COLO668 (cell line): ENCODE measurements around the gene KREMEN2.
A peak's percentile ranks its signal among the peaks of the same experiment; 100 is the strongest.

Experiments
- DNase-seq: peaks from one replicate; lab custom pipeline; 2025; ENCODE audit not compliant: unreplicated experiment; lab: John Stamatoyannopoulos, UW

The KREMEN2 gene

DNA sequence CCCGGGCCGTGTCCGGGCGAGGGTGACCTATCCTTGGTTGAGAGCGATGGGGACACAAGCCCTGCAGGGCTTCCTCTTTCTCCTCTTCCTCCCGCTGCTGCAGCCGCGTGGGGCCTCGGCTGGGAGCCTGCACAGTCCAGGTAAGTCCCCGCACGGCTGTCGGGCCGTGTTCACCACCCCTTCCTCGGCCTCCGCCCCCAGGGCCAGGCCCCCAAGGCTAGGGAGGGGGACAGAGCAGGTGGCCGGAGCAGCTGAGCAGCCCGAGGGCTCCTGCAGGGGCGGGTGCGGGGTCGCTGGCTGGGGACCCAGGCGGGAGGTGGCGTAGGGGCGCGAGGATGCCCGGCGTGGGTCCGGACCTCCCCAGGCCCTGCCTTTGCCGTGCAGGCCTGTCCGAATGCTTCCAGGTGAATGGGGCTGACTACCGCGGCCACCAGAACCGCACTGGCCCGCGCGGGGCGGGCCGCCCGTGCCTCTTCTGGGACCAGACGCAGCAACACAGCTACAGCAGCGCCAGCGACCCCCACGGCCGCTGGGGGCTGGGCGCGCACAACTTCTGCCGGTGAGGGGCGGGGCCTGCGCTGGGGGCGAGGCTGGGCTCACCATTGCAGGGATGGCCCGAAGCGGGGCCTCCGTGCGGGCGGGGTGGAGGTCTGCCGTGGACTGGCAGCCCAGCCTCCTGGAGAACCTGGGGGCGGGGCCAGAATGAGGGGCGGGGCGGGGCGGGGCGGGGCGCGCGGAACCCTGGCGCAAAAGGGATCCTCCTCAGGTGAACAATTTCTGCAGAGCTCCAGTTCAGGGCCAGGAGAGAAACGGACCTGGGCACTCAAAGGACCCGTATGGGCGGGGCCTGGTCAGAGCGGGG, 631 bp downstream of the KREMEN2 start:
- peak; percentile 68 for DNase-seq

DNA sequence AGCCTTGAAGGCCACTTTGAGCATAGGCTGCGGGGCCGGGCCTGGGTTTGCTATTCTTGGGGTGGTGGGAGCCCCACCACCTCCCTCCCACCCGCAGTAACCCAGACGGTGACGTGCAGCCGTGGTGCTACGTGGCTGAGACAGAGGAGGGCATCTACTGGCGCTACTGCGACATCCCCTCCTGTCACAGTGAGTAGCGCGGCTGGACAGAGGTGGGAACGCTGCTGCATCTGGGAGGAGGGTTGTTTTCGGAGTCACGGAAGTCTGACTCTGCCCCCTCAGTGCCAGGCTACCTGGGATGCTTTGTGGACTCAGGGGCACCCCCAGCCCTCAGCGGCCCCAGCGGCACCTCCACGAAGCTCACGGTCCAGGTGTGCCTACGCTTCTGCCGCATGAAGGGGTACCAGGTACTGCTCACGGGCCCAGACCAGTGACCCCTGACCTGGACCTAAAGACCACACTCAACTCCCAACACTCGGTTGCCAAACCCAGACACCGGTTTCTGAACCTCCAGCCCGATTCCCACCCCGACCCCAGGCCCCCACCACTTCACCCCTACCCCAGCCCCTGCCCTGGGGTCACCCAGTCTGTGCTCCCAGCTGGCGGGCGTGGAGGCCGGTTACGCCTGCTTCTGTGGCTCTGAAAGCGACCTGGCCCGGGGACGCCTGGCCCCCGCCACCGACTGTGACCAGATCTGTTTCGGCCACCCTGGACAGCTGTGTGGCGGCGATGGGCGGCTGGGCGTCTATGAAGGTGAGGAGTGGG, 2.1 kb downstream of the KREMEN2 start:
- no peak for DNase-seq

DNA sequence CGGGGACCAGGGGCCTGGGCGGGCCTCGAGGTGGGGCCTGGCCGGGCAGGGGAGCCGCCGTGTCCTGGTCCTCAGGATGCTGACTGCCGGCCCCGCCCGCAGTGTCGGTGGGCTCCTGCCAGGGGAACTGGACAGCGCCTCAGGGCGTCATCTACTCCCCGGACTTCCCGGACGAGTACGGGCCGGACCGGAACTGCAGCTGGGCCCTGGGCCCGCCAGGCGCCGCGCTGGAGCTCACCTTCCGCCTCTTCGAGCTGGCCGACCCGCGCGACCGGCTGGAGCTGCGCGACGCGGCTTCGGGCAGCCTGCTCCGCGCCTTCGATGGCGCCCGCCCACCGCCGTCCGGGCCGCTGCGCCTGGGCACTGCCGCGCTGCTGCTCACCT, 2.7 kb downstream of the KREMEN2 start:
- DNase-seq, result peak; percentile 48

DNA sequence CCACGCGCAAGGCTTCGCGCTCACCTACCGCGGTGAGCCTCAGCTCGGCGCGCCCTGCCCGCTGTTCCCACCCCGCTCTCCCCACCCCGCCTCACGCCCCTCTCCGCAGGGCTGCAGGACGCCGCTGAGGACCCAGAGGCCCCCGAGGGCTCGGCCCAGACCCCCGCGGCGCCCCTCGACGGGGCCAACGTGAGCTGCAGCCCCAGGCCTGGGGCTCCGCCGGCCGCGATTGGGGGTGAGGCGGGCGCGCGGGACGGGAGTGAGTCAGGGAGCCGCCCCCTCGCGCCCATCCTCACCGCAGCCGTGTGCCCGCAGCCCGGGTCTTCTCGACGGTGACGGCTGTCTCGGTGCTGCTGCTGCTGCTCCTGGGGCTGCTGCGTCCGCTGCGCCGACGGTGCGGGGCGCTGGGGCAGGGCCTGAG, 3.1 kb downstream of the KREMEN2 start:
- no peak for DNase-seq

DNA sequence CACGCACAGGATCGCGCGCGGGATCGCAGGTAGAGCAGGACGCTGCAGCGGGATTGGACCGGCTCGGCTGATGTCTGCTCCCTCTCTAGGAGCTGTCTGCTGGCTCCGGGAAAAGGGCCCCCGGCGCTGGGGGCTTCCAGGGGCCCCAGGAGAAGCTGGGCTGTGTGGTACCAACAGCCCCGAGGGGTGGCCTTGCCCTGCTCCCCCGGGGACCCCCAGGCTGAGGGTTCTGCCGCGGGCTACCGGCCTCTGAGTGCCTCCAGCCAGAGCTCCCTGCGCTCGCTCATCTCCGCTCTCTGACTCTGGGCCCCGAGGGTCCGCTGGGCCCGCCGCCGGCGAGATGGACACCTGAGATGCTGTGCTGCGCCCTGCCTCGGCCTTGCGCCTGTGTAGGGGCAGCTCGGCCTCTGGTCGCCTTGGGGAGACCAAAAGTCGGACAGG, 3.7 kb downstream of the KREMEN2 start:
- DNase-seq, result no peak

DNA sequence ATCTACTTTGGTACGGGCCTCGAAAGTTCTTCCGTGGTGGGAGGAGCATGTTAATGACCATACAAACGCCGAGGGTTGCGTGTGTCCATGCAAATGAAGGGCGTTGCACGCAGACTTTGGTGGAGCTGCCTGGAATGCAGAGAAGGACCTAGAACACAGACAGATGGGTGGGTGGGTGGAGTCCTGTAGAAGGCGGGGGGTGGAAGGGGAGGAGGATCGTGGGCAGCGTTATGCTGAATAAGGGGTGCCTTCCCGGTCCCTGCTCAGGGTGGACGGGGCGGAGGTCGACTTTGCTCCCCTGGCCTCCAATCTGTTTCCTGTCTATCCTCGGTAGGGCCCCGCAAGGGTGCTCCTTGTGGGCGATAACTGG, 4.3 kb downstream of the KREMEN2 start:
- peak; percentile 71 for DNase-seq

DNA sequence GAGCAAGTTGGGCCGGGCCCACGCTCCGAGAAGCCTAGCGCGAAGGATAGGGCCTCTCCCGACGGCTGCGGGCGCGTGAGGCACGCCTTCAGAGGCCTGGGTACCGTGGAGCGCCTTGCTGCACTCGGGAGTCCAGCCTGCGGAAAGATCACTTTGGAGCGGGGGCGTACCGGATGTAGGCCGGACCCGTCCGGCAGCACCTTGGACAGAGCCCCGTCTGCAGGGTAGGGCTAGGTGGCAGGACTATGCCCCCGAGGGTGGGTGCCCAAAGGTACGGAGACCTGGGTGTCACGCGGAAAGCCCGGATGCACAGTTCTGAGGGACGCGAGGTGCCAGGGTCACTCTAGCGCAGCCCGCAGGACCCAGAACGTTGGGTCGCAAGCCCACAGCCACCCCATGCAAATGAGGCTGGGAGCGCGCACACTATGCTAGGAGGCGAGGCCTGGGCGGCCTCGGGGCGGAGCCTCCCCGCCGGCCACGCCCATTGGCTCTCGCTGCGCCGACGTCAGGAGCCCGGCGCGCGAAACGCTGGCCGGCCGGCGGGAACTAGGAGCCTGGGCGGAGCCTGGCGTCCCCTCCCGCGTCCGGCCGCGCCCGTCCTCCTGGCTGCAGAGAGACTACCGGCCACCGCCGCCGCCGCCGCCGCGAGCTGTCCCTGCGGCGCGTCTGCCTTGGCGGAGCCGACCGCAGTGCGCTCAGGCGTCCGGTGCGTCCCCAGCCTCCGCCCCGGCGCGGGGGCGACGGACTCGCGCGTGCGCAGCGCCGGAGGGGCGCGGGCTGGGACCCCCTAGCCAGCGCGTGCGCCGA, 4.9 kb downstream of the KREMEN2 start, which contains the start of gene PAQR4:
Gene PAQR4 (plus strand): TSS at position 611 of the 807 bp plus-strand sequence. CDS start 327 bp downstream, outside the sequence.
- DNase-seq, result peak; percentile 94

DNA sequence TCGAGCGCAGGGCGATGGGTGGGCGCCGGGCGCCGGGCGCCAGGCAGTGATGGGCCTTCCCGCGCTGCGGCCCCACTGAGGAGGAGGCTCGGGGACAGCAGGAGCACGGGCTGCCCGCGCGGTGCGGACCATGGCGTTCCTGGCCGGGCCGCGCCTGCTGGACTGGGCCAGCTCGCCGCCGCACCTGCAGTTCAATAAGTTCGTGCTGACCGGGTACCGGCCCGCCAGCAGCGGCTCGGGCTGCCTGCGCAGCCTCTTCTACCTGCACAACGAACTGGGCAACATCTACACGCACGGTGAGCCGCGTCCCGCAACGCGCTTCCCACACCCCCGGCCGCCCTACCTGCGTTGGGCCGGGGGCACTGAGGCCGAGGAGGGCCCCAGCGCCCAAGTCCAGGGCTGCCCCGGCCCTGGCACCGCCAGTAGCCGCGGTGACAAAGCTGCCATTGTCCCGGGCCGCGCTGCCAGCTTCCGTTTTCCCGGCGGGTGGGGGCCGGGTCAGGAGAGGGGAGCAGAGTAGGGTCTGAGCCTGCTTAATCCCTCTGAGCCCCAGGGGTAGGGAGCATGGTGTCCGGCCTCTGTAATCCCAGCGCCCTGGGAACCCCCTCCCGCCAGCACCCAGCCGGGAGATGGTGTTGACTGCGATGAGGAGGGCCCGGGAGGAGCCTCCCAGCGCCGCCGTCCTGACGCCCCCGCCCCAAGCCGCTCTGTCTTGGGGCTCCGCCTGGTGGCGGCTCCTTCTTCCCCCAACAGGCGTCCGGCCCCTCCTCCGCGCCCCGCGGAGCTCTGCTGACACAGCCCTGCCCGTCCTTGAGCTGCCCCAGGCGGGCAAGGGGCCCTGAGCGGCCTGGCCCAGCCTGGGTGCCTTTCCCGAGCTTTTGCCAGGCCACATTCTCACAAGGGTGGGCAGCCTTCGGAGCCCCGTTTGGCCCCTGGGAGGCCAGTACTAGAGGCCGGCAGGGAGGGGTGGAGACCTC, 5.8 kb downstream of the KREMEN2 start:
- peak; percentile 83 for DNase-seq

DNA sequence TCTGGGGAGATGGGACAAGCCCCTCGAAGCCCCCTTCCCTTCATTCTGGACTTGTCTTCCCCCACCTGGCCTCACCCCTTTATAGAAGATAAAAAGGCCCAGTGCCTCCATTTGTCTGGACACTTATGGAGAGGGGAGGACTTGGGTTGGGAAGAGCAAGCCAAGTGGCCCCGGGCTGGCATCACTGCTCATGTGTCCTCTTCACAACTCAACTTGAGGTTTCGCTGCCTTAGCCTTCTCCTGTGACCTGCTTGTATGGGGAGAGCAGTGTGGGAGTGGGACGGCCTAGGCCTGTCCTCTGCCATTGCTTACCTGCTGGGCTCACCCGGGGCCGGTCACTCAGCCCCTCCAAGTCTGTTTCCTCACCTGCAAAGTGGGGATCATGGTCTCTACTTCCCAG, 6.5 kb downstream of the KREMEN2 start:
- no peak for DNase-seq

DNA sequence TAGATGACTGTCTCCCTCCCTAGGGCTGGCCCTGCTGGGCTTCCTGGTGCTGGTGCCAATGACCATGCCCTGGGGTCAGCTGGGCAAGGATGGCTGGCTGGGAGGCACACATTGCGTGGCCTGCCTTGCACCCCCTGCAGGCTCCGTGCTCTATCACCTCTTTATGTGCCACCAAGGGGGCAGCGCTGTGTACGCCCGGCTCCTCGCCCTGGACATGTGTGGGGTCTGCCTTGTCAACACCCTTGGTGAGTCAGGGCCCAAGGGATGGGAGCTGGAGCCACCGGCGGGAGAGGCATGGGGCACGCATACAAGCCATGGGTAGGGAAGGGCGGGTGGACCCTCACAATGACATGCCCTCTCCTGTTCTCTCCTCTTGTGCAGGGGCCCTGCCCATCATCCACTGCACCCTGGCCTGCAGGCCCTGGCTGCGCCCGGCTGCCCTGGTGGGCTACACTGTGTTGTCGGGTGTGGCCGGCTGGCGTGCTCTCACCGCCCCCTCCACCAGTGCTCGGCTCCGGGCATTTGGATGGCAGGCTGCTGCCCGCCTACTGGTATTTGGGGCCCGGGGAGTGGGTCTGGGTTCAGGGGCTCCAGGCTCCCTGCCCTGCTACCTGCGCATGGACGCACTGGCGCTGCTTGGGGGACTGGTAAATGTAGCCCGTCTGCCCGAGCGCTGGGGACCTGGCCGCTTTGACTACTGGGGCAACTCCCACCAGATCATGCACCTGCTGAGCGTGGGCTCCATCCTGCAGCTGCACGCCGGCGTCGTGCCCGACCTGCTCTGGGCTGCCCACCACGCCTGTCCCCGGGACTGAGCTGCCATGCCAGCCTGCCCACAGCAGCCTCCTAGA, 7.3 kb downstream of the KREMEN2 start:
- no peak for DNase-seq

DNA sequence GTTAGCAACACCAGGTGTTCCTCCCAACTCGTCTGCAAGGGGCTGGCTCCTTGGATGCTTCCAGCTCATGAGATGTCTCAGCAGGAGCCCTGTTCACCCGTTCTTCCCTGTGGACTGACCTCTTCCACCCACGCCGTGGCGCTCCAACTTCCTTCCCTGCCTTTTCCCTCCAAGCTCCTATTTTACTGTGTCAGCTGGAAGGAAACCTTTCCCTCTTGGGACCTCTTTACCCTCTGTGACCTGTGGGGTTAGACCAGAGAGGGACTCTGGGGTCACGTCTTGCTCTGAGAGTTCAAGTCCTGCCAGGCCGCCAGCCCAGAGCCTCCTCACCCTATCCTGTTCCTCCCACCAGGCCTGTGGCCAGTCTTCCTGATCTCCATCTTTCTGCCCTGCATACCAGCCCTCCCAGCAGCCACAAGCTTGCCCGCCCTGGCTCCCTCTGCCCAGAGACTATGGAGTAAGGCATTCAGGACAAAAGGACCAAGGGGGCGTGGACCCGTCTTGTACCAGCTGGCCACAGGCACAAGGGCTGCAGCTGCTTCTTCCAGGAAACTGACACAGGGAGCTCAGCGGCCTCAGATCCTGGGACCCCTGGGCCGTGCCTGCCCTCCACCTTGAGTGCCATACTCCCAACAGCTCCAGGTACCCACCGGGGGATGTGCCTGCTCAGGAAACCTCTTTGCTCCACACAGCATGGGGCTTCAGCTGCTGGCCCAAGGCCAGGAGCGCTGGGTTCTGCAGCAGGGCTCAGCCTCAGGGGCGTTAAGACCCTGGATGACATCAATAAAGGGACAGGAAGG, 8.1 kb downstream of the KREMEN2 start:
- no peak for DNase-seq

DNA sequence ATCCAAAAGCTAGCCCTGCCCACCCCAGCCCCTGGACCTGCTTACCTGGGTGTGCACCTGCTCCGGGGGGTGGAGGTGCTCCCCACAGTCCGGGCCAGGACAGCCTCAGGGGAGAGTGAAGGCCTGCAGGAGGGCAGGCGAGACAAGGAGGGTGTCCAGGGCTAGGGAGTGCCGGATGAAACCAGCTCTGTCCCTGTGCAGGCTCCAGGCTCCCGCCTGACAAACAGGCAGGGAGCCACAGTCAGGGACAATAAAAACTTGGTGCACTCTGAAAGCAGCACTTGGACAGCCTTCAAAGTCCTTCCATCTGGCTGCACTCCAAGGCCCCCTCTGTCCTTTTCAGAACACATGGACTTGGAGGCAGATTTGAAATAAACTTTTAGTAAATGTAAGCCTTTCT, 9.0 kb downstream of the KREMEN2 start:
- no peak for DNase-seq

DNA sequence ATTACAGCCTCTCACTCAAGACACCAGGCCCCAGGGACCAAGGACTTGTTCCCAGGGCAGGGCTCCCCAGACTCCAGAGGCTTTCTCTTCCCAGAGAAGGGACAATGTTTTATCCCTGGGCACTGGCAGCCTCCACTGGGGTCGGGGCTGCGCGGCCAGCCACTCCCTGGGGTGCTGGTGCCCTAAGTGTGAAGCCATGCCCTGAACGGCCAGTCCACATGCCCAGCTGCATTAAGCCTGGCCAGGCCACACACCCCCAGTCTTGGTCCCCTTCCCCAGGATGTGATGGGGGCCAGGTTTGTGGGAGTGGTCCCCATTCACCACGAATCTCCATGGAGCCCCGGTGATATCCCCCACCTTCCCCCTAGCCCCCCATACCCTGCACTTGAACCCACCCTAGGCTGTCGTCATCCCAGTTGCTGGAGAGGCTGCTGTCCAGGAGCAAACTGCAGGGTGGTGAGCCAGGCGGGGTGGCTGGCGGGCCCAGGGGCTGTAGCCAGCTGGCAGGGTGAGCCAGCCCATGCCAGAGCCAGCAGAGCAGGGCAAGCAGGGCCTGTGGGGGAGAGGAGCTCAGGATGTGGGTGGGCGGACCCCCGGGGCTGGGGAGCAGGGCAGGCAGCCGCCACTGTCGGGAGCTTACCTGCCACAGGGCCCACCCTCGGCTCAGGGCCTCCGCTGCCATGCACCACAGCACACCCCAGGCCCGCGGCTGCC, 9.7 kb downstream of the KREMEN2 start:
- DNase-seq, result no peak

DNA sequence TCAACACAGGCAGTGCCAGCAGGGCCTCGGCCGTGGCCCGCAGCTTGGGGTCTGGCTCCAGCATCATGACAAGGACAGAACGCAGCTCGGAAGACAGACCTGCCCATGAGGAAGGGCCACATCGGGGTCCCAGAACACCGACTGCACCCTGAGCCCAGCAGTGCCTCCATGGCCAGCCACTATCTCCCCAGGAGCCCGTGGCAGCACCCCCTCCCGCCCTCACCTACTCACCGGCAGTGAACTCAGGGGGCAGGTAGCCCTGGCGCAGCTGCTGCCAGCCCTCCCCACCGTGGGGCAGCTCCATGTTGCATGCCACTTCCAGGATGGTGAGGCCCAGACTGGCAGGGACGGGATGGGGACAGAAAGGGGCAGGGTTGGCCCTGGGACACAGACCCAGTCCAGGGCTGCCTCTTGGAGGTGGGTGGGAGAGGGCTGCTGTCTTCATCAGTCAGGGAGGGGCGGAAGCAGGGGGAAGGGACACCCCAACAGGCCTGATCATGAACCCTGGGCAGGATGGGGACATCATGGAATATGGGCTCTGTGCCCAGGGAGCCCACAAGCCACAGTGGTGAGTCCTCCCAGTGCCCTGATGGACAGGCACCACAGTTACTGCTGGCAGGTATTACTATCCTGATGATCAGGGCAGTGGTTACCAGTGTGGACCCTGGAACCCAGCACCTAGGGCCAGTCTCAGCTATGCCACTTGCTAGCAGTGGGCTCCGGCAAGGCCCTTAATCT, 10.4 kb downstream of the KREMEN2 start:
- no peak for DNase-seq

DNA sequence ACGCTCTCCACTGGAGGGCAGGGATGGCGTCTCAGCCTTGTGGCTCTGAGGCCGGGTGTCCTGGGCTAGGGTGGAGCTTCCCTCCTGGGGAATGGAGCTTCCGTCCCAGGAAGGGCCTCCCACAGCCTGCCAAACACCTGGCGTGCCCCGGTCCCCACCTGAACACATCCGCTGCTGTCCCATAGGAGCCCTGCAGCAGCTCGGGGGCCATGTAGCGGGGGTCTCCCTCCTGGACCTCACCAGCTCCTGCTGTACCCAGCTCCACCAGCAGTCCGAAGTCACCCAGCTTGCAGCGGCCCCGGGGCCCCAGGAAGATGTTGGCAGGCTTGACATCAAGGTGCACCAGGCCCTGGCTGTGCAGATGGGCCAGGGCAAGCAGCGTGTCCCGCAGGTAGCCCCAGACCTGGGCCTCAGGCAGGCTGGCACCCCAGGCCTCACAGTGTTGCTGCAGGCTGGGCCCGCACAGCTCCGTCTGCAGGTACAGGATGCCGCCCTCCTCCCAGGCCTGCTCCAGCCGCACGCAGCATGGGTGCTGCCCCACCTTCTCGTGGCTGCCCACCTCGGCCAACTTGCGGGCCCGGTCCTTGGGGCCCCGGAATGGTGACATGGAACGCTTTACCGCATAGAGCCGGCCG, 11.2 kb downstream of the KREMEN2 start:
- DNase-seq, result no peak

DNA sequence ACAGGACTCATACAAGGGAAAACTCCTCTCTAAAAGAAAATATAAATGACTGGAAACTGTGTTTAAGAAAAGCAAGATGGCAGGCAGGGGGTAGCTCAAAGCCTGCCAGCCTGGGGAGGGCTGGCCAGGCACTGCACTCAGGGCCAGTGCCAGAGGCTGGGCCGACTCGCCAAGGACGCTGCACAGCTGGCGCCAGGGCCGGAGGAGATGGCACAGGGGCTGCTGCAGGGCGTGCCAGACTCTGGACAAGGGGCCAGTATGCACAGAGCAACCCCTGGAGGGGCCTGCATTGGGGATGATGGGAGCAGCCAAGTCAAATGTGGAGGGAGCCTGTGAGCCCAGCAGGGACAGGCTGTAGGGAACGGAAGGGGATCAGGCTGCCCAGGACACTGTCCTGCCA, 12.1 kb downstream of the KREMEN2 start:
- no peak for DNase-seq

DNA sequence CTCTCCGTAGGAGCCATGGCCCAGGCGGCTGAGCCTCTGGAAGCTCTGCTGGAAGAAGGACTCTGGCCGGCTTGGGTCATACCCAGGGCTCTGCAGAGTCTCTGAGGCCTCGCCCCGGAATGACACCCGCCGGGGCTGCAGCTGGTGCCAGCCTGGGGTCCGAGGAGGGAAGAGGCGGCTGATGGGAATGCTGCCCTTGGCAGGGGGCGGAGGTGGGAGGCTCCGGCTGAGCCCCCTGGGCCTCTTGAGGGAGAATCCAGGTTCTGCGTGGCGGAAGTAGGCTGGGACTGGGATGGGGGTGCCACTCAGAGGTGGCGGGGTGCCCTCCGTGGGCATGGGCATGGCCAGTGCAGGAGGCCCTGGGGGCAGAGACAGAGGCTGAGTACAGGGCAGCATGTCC, 12.6 kb downstream of the KREMEN2 start:
- DNase-seq, result no peak
